Caco-2 (cell line): ENCODE data around the gene RFC5. TPM values are rescaled to one million over a fixed set of nuclear protein-coding genes. Genes with fewer than 3 reads are reported as not detected.

ENCODE experiments used
- BruUV-seq: library from RNA; stranded (reverse); fragments of 400-500 nt; replicated peaks from 2 replicates; lab custom pipeline; 2021; lab: Mats Ljungman, UMichigan
- CTCF ChIA-PET: fragments of 300-600 bp; sonication (Branson Sonifier 250); formaldehyde crosslinking; loops from one replicate; lab custom pipeline; 2022; ENCODE audit warnings: antibody characterized with exemption; lab: Charles Lee
- POLR2A ChIA-PET: fragments of 300-600 bp; sonication (Branson Sonifier 250); formaldehyde crosslinking; loops from one replicate; lab custom pipeline; 2022; ENCODE audit warnings: antibody characterized with exemption; lab: Charles Lee
- DNase-seq, 2 experiments: peaks; one replicate each; pipeline versions ENCODE4 v3.0.0 to v3.0.0-alpha.2; 2020 to 2022
- H3K27me3 ChIP-seq: replicated peaks from 2 replicates; pipeline ENCODE4 v1.6.0; 2011; ENCODE audit warnings: low read length; ENCODE audit not compliant: control insufficient read depth, insufficient read depth
- H3K36me3 ChIP-seq: 2 replicates; pipeline ENCODE4 v1.5.1; 2011; ENCODE audit warnings: low read length; ENCODE audit not compliant: control insufficient read depth, insufficient read depth
- H3K4me1 ChIP-seq: fragments of 250-450 bp; sonication (Bioruptor Pico); 2 replicates; pipeline ENCODE4 v1.5.1; 2020; ENCODE audit warnings: mild to moderate bottlenecking
- H3K4me3 ChIP-seq: 2 replicates; pipeline ENCODE4 v1.5.1; 2011; ENCODE audit warnings: low read depth, mild to moderate bottlenecking, control low read depth, low read length
- H3K9me3 ChIP-seq: fragments of 250-450 bp; sonication (Bioruptor Pico); 2 replicates; pipeline ENCODE4 v1.5.1; 2020; ENCODE audit warnings: mild to moderate bottlenecking, moderate library complexity
- H3K27ac Mint-ChIP-seq: one replicate; pipeline ENCODE4 v1.8.0; 2022; ENCODE audit warnings: mixed read lengths; ENCODE audit not compliant: unreplicated experiment
- H3K27me3 Mint-ChIP-seq: one replicate; pipeline ENCODE4 v1.8.0; 2022; ENCODE audit warnings: mixed read lengths; ENCODE audit not compliant: insufficient read depth, unreplicated experiment
- H3K36me3 Mint-ChIP-seq: one replicate; pipeline ENCODE4 v1.8.0; 2022; ENCODE audit warnings: mild to moderate bottlenecking, mixed read lengths; ENCODE audit not compliant: insufficient read depth, unreplicated experiment
- H3K4me1 Mint-ChIP-seq: one replicate; pipeline ENCODE4 v1.8.0; 2022; ENCODE audit warnings: low read depth, mixed read lengths; ENCODE audit not compliant: unreplicated experiment
- H3K4me3 Mint-ChIP-seq: one replicate; pipeline ENCODE4 v1.8.0; 2022; ENCODE audit warnings: mild to moderate bottlenecking, moderate library complexity, mixed read lengths; ENCODE audit not compliant: unreplicated experiment
- H3K9me3 Mint-ChIP-seq: one replicate; pipeline ENCODE4 v1.8.0; 2022; ENCODE audit warnings: mixed read lengths; ENCODE audit not compliant: unreplicated experiment
- CTCF ChIP-seq, 2 experiments: fragments of 200-600 bp in 1 of 2; IDR thresholded peaks; 1 replicate in 1 of 2; 2 replicates in 1 of 2; pipeline versions ENCODE4 v1.5.1 to v1.8.0; 2011 to 2022; ENCODE audit warnings: antibody characterized with exemption in 1 of 2, control low read depth in 1 of 2, inconsistent platforms in 1 of 2, low read depth in 1 of 2, low read length in 1 of 2, mild to moderate bottlenecking in 1 of 2, moderate library complexity in 1 of 2; ENCODE audit not compliant: insufficient read depth in 1 of 2, severe bottlenecking in 1 of 2, unreplicated experiment in 1 of 2
- intact Hi-C: fragments of 100-400 bp; cut with micrococcal nuclease; formaldehyde crosslinking; loops from one replicate; pipeline ENCODE4 v1.10.0; 2022; ENCODE audit not compliant: unreplicated experiment
- total RNA-seq: library from RNA; stranded (reverse); gene quantifications from 2 replicates; pipeline ENCODE4 v1.2.3, GENCODE V29; 2022

RFC5 gene
- total RNA-seq, 1 experiment from 2014 or later: 42.7 TPM

- Mint-ChIP-seq H3K27me3 (peaks cover 19% of the 10 kb centered on the region), H3K9me3 (peaks cover 9% of the 10 kb centered on the region), H3K4me1 (peaks cover 8% of the 10 kb centered on the region), H3K36me3 (peaks cover 7% of the 10 kb centered on the region), H3K4me3 (peak overlapping the region; percentile 15), H3K27ac (no peak overlapping the region)
- no peak for TF ChIP-seq CTCF (IDR thresholded peaks at IDR 0.05; ENCODE audit: insufficient read depth in 1 of 2, low read depth in 1 of 2, low read length in 1 of 2, severe bottlenecking in 1 of 2, unreplicated experiment in 1 of 2)
- no peaks in the 10 kb centered on the region for H3K36me3 ChIP-seq
- H3K4me3 ChIP-seq: no peak overlapping the region
- no peaks in the 10 kb centered on the region for H3K4me1 ChIP-seq
- ChIA-PET CTCF (no interaction called here), POLR2A (interaction anchor here (0.7 kb wide), 1 partner anchor 32 kb away, joined by 4 read pairs; no protein-coding TSS in a partner anchor)
- DNase-seq: no peak
- BruUV-seq: no TSS peak
- H3K27me3 ChIP-seq: no peaks in the 10 kb centered on the region; the same call in 1 of the 2 replicates
- intact Hi-C loops: loop anchor here (5.0 kb wide), 1 partner anchor 50 kb away; the partner anchor contains the start of gene RFC5
- H3K9me3 ChIP-seq: peaks cover 7% of the 10 kb centered on the region; the same call in 1 of the 2 replicates
Observed at GRCh38 chr12:117967512-117967911, 49.0 kb upstream of the RFC5 start.

- ChIA-PET CTCF (no interaction called here), POLR2A (no interaction called here)
- intact Hi-C loops: loop anchor here (5.0 kb wide), 1 partner anchor 49 kb away; the partner anchor contains the start of gene RFC5
Observed at GRCh38 chr12:117968151-117968789, 48.2 kb upstream of the RFC5 start.

More at GRCh38 chr12:117968151-117968789, 48.2 kb upstream of the RFC5 start:
- peaks cover 7% of the 10 kb centered on the region for H3K36me3 Mint-ChIP-seq
- DNase-seq: no peak
- H3K9me3 Mint-ChIP-seq: peaks cover 9% of the 10 kb centered on the region
- Histone ChIP-seq H3K9me3 (peaks cover 7% of the 10 kb centered on the region; the same call in 1 of the 2 replicates), H3K4me3 (peak overlapping the region; percentile 41), H3K36me3 (no peaks in the 10 kb centered on the region), H3K27me3 (no peaks in the 10 kb centered on the region; the same call in 1 of the 2 replicates), H3K4me1 (no peaks in the 10 kb centered on the region)
- BruUV-seq: no TSS peak
- H3K4me3 Mint-ChIP-seq: peak overlapping the region; percentile 85
- H3K4me1 Mint-ChIP-seq: peaks cover 8% of the 10 kb centered on the region
- no peak for TF ChIP-seq CTCF (IDR thresholded peaks at IDR 0.05; ENCODE audit: insufficient read depth in 1 of 2, low read depth in 1 of 2, low read length in 1 of 2, severe bottlenecking in 1 of 2, unreplicated experiment in 1 of 2)
- peak overlapping the region; percentile 85 for H3K27ac Mint-ChIP-seq
- peaks cover 19% of the 10 kb centered on the region for H3K27me3 Mint-ChIP-seq
